SK-N-DZ (cell line): ENCODE measurements around the gene TRIM59.

ENCODE experiments used
- DNase-seq: peaks from one replicate; pipeline ENCODE4 v3.0.0-alpha.2; 2015; ENCODE audit warnings: low spot score
- small RNA-seq, 2 experiments: library from RNA; depleted of rRNA; stranded (forward); fragments of <200 nt; gene quantifications; one replicate each; pipeline ENCODE3, GENCODE V24; 2014

TRIM59 gene

GRCh38 chr3:160403028-160403545 lies 46.5 kb downstream of the TRIM59 start:
- no peak for DNase-seq

- DNase-seq = no peak
Observed at GRCh38 chr3:160402221-160403027, 47.2 kb downstream of the TRIM59 start.

GRCh38 chr3:160401291-160402095 lies 48.1 kb downstream of the TRIM59 start:
- DNase-seq = peak; percentile 30

GRCh38 chr3:160400702-160401150 lies 48.9 kb downstream of the TRIM59 start:
- DNase-seq = no peak

GRCh38 chr3:160400030-160400701 lies 49.4 kb downstream of the TRIM59 start:
- DNase-seq = peak; percentile 34

GRCh38 chr3:160399125-160400029 lies 50.2 kb downstream of the TRIM59 start, which contains the start of the genes IFT80 and SMC4:
Gene IFT80 (minus strand): TSS chr3:160399225. CDS start chr3:160384600, 14,625 bp downstream.
Gene SMC4 (plus strand): TSS chr3:160399650. CDS start chr3:160400827, 1,177 bp downstream.
- DNase-seq = peak; percentile 98

- DNase-seq = no peak
Observed at GRCh38 chr3:160398820-160399124, 50.8 kb downstream of the TRIM59 start.

- DNase-seq = no peak
Observed at GRCh38 chr3:160395297-160395696, 54.3 kb downstream of the TRIM59 start.

- DNase-seq = no peak
Observed at GRCh38 chr3:160394009-160394392, 55.6 kb downstream of the TRIM59 start.

GRCh38 chr3:160393346-160394008 lies 56.1 kb downstream of the TRIM59 start:
- DNase-seq = no peak

- no peak for DNase-seq
Observed at GRCh38 chr3:160392798-160393197, 56.8 kb downstream of the TRIM59 start.

GRCh38 chr3:160390565-160391138 lies 58.9 kb downstream of the TRIM59 start:
- DNase-seq = no peak

Small RNAs within 50 kb of the gene (small RNA-seq; reads per million reads assigned to genes)
- gene MIR15B (12.9 to 126 reads per million in 2 experiments), gene MIR16-2 (1.3 to 11.0 reads per million in 2 experiments), gene RNU7-136P (0 reads per million in 2 experiments)
